Osteocyte (in vitro differentiated cells): Measurements from ENCODE around the gene LRRK2. TPM values are rescaled to one million over a fixed set of nuclear protein-coding genes. Genes with fewer than 3 reads are reported as not detected.
"Not testable (repeated sequence)": the region's sequence is repeated elsewhere in the genome, so short reads cannot be mapped to it uniquely, and the experiment has no call there.

Experiments used
- DNase-seq: peaks from one replicate; pipeline ENCODE4 v3.0.0; 2021; ENCODE audit warnings: mixed read lengths; ENCODE audit not compliant: unreplicated experiment; ENCODE audit errors: extremely low spot score
- H3K27ac Mint-ChIP-seq: one replicate; pipeline ENCODE4 v1.8.0; 2021; ENCODE audit warnings: mild to moderate bottlenecking, mixed read lengths; ENCODE audit not compliant: unreplicated experiment
- H3K27me3 Mint-ChIP-seq: one replicate; pipeline ENCODE4 v1.8.0; 2021; ENCODE audit warnings: mixed read lengths; ENCODE audit not compliant: unreplicated experiment
- H3K36me3 Mint-ChIP-seq: one replicate; pipeline ENCODE4 v1.8.0; 2021; ENCODE audit warnings: mixed read lengths; ENCODE audit not compliant: unreplicated experiment
- H3K4me1 Mint-ChIP-seq: one replicate; pipeline ENCODE4 v1.8.0; 2021; ENCODE audit warnings: mixed read lengths; ENCODE audit not compliant: unreplicated experiment
- H3K4me3 Mint-ChIP-seq: one replicate; pipeline ENCODE4 v1.8.0; 2021; ENCODE audit warnings: mild to moderate bottlenecking, moderate library complexity, mixed read lengths; ENCODE audit not compliant: unreplicated experiment
- H3K9me3 Mint-ChIP-seq: one replicate; pipeline ENCODE4 v1.8.0; 2021; ENCODE audit warnings: mixed read lengths; ENCODE audit not compliant: unreplicated experiment
- total RNA-seq: library from RNA; stranded (reverse); gene quantifications from 2 replicates; pipeline ENCODE4 v1.2.1, GENCODE V29; 2021
- TF ChIP-seq, protein P1 (sequence below): fragments of 200-600 bp; sonication (generic); IDR thresholded peaks from 2 replicates; pipeline ENCODE4 v1.5.0; 2021; ENCODE audit warnings: antibody characterized with exemption, mild to moderate bottlenecking, moderate library complexity

LRRK2 gene
- total RNA-seq, 1 donor from 2014 or later = not detected

DNA sequence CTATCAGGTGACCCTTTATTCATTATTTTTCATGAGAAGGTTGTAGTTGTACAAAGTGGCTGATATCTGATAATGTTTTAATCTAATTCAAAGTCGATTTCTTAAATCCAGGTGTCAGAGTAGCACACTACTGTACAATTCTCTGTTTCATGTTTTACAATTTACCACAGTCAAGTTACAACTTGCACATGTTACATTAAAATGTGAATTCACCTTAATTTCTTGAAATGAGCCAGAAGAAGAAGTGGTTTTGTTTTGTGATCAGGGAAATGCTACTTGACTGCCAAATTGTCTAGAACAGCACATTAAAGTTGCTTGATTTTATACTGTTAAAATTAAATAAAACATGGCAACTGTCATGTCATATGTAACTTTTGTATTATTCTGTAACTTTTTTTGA, 23.2 kb downstream of the LRRK2 start:
- H3K27me3 Mint-ChIP-seq = peaks cover 3% of the 10 kb centered on the region
- peaks cover 3% of the 10 kb centered on the region for H3K9me3 Mint-ChIP-seq
- H3K4me3 Mint-ChIP-seq = no peak overlapping the region
- no peaks in the 10 kb centered on the region for H3K4me1 Mint-ChIP-seq
- no peaks in the 10 kb centered on the region for H3K36me3 Mint-ChIP-seq
- no peak for DNase-seq
- no peak overlapping the region for H3K27ac Mint-ChIP-seq
- TF ChIP-seq, protein P1, sequence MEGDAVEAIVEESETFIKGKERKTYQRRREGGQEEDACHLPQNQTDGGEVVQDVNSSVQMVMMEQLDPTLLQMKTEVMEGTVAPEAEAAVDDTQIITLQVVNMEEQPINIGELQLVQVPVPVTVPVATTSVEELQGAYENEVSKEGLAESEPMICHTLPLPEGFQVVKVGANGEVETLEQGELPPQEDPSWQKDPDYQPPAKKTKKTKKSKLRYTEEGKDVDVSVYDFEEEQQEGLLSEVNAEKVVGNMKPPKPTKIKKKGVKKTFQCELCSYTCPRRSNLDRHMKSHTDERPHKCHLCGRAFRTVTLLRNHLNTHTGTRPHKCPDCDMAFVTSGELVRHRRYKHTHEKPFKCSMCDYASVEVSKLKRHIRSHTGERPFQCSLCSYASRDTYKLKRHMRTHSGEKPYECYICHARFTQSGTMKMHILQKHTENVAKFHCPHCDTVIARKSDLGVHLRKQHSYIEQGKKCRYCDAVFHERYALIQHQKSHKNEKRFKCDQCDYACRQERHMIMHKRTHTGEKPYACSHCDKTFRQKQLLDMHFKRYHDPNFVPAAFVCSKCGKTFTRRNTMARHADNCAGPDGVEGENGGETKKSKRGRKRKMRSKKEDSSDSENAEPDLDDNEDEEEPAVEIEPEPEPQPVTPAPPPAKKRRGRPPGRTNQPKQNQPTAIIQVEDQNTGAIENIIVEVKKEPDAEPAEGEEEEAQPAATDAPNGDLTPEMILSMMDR = no peak

GRCh38 chr12:40248585-40249297, 23.9 kb downstream of the LRRK2 start:
- Mint-ChIP-seq H3K27me3 (peaks cover 3% of the 10 kb centered on the region), H3K27ac (no peak overlapping the region)
- DNase-seq = no peak

DNA sequence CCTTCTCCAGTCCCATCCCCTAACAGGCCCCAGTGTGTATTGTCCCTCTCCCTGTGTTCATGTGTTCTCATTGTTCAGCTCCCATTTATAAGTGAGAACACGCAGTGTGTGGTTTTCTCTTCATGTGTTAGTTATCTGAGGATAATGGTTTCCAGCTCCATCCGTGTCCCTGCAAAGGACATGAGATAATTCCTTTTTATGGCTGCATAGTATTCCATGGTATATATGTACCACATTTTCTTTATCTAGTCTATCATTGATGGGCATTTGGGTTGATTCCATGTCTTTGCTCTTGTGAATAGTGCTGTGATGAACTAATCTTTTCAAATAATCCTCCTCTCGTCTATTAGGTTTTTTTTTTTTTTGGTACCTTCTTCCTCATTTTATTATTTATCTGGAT, 25.9 kb downstream of the LRRK2 start:
- H3K27ac Mint-ChIP-seq, H3K36me3 Mint-ChIP-seq, H3K27me3 Mint-ChIP-seq, H3K4me3 Mint-ChIP-seq, H3K9me3 Mint-ChIP-seq, DNase-seq, H3K4me1 Mint-ChIP-seq: not testable (repeated sequence)

More at GRCh38 chr12:40248585-40249297, 23.9 kb downstream of the LRRK2 start:
- H3K4me1 Mint-ChIP-seq = no peaks in the 10 kb centered on the region
- no peaks in the 10 kb centered on the region for H3K36me3 Mint-ChIP-seq
- no peak overlapping the region for H3K4me3 Mint-ChIP-seq
- H3K9me3 Mint-ChIP-seq = peaks cover 3% of the 10 kb centered on the region
- TF ChIP-seq, protein P1 = no peak

DNA sequence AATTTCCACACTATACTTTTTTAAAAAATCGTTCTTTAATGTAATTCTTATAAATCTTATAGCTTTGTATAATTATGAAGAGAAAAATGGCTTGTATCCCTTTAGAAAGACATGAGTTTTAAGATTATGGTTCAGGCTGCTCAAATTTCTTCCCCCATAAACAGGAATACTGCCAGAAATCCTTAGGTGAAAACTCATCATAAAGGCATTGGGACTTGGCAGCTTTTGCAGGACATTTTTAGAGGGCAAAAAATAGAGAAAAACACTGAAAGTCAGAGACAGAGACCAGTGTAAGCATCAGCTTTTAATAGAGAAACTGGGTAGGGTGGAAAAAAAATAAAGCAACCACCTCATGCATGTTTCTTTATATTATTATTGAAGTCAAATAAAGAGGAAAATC, 29.1 kb downstream of the LRRK2 start:
- H3K27ac Mint-ChIP-seq = no peak overlapping the region
- no peaks in the 10 kb centered on the region for H3K4me1 Mint-ChIP-seq
- no peak overlapping the region for H3K4me3 Mint-ChIP-seq
- H3K9me3 Mint-ChIP-seq = peaks cover 3% of the 10 kb centered on the region
- TF ChIP-seq, protein P1 = no peak
- no peak for DNase-seq
- H3K36me3 Mint-ChIP-seq = no peaks in the 10 kb centered on the region
- H3K27me3 Mint-ChIP-seq = peaks cover 3% of the 10 kb centered on the region

DNA sequence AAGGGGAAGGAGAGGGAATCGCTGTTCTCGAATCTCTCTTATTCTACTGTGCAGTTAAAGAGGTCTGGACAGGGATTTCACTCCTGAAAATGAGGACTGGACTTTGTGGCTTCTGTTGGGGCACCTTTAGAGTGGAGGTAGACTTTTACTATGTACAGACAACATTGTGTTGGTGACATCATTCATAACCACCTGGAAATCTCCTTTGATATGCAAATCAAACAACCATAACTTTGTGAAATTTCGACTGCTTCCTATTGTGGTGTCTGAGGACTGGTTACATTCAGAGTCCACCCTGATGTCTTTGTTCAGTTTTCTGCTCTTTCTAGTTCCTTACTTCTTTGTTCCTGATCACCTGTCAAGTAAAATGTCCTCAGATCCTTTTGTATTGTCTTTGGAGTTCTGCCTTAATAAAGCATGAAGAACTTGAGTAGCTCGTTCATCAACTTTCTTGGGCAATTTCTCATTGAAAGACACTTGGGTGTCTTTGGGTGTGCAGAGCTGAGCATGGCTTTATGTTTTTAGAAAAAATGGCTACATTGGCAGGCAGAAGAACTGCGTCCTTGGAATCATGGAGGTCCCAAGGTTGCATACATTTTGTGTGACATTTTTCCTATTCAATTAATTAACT, 29.8 kb downstream of the LRRK2 start:
- no peaks in the 10 kb centered on the region for H3K4me1 Mint-ChIP-seq
- H3K9me3 Mint-ChIP-seq = peaks cover 3% of the 10 kb centered on the region
- TF ChIP-seq, protein P1 = no peak
- DNase-seq = no peak
- no peaks in the 10 kb centered on the region for H3K36me3 Mint-ChIP-seq
- no peaks in the 10 kb centered on the region for H3K27me3 Mint-ChIP-seq
- no peak overlapping the region for H3K4me3 Mint-ChIP-seq
- H3K27ac Mint-ChIP-seq = no peak overlapping the region
